PC-3 (cell line): ENCODE data around the gene THEM4.

Experiments
- EZH2 ChIP-seq: fragments of 300-600 bp; sonication (generic); IDR thresholded peaks from one replicate; pipeline ENCODE4 v1.6.1; 2017; ENCODE audit warnings: antibody characterized with exemption, mild to moderate bottlenecking, low read length; ENCODE audit not compliant: unreplicated experiment
- TF ChIP-seq, protein P1 (sequence below): fragments of 300-600 bp; sonication (generic); conservative IDR thresholded peaks from 2 replicates; pipeline ENCODE4 v1.5.1; 2017; ENCODE audit warnings: antibody characterized with exemption, low read depth, mild to moderate bottlenecking, low read length

GRCh38 chr1:151835596-151835995, 73.7 kb downstream of the THEM4 start:
- TF ChIP-seq, protein P1, sequence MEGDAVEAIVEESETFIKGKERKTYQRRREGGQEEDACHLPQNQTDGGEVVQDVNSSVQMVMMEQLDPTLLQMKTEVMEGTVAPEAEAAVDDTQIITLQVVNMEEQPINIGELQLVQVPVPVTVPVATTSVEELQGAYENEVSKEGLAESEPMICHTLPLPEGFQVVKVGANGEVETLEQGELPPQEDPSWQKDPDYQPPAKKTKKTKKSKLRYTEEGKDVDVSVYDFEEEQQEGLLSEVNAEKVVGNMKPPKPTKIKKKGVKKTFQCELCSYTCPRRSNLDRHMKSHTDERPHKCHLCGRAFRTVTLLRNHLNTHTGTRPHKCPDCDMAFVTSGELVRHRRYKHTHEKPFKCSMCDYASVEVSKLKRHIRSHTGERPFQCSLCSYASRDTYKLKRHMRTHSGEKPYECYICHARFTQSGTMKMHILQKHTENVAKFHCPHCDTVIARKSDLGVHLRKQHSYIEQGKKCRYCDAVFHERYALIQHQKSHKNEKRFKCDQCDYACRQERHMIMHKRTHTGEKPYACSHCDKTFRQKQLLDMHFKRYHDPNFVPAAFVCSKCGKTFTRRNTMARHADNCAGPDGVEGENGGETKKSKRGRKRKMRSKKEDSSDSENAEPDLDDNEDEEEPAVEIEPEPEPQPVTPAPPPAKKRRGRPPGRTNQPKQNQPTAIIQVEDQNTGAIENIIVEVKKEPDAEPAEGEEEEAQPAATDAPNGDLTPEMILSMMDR: no peak
- TF ChIP-seq EZH2: no peak
